Endothelial cell of umbilical vein (primary cell): ENCODE results near the gene FAM13B. TPM values are rescaled to one million over a fixed set of nuclear protein-coding genes. Genes with fewer than 3 reads are reported as not detected.

Experiments used
- BruUV-seq: library from RNA; stranded (reverse); fragments of 400-500 nt; replicated peaks from 2 replicates; lab custom pipeline; 2021; lab: Mats Ljungman, UMichigan
- CTCF ChIA-PET: fragments of 300-600, 350-600 bp; sonication (Branson Sonifier 250); formaldehyde crosslinking; loops from one replicate; lab custom pipeline; 2021; ENCODE audit warnings: antibody characterized with exemption, inconsistent platforms; lab: Charles Lee
- POLR2A ChIA-PET: fragments of 300-600, 350-600 bp; sonication (Branson Sonifier 250); formaldehyde crosslinking; loops from one replicate; lab custom pipeline; 2021; ENCODE audit warnings: antibody characterized with exemption, inconsistent platforms; lab: Charles Lee
- DNase-seq: peaks from one replicate; pipeline ENCODE4 v3.0.0-alpha.2; 2011; ENCODE audit warnings: low read depth, low spot score
- FAIRE-seq: peaks from 2 replicates; lab custom pipeline; 2011; peaks lifted over from hg19 to GRCh38; lab: Jason Lieb, UNC
- H2AFZ ChIP-seq: 2 replicates; pipeline ENCODE4 v1.6.0; 2012; ENCODE audit warnings: low read depth, low read length, control low read depth, inconsistent platforms
- H3K27ac ChIP-seq: 2 replicates; pipeline ENCODE4 v1.5.1; 2011; ENCODE audit warnings: low read depth, mild to moderate bottlenecking, control low read depth, low read length, moderate library complexity; ENCODE audit not compliant: insufficient read depth
- H3K27me3 ChIP-seq, 2 experiments: 2 replicates each; pipeline versions ENCODE4 v1.6.0 to v1.6.1; 2011; ENCODE audit warnings: low read length in 2 of 2, mixed read lengths in 1 of 2; ENCODE audit not compliant: control insufficient read depth in 2 of 2, insufficient read depth in 2 of 2
- H3K36me3 ChIP-seq, 2 experiments: 2 replicates in 1 of 2; 3 replicates in 1 of 2; pipeline ENCODE4 v1.5.1; 2011; ENCODE audit warnings: low read length in 2 of 2, mild to moderate bottlenecking in 1 of 2, moderate library complexity in 1 of 2; ENCODE audit not compliant: control insufficient read depth in 2 of 2, insufficient read depth in 2 of 2; ENCODE audit errors: extremely low read depth in 1 of 2
- H3K4me1 ChIP-seq: 3 replicates; pipeline ENCODE4 v1.5.1; 2011; ENCODE audit warnings: mild to moderate bottlenecking, low read length; ENCODE audit not compliant: control insufficient read depth, insufficient read depth; ENCODE audit errors: extremely low read depth
- H3K4me2 ChIP-seq: 2 replicates; pipeline ENCODE4 v1.6.1; 2011; ENCODE audit warnings: low read length, control low read depth, mixed read lengths; ENCODE audit not compliant: insufficient read depth
- H3K4me3 ChIP-seq, 3 experiments: fragments of 200-600 bp in 1 of 3; sonication (generic), shearing (Covaris generic) in 1 of 3; replicated peaks in 1 of 3; 2 replicates each; pipeline ENCODE4 v1.5.1; 2011 to 2016; ENCODE audit warnings: control low read depth in 3 of 3, low read length in 3 of 3, mild to moderate bottlenecking in 2 of 3, inconsistent platforms in 1 of 3, low read depth in 1 of 3, moderate library complexity in 1 of 3; ENCODE audit not compliant: insufficient read depth in 1 of 3
- H3K79me2 ChIP-seq: 2 replicates; pipeline ENCODE4 v1.6.0; 2012; ENCODE audit warnings: low read length, inconsistent platforms; ENCODE audit not compliant: control insufficient read depth, insufficient read depth
- H3K9ac ChIP-seq: replicated peaks from 2 replicates; pipeline ENCODE3; 2011; ENCODE audit warnings: low read length, control low read depth; ENCODE audit not compliant: insufficient read depth; ENCODE audit errors: extremely low read depth
- H3K9me1 ChIP-seq: replicated peaks from 3 replicates; pipeline ENCODE4 v1.6.0; 2011; ENCODE audit warnings: mild to moderate bottlenecking, low read length; ENCODE audit not compliant: control insufficient read depth, insufficient read depth; ENCODE audit errors: extremely low read depth
- H3K9me3 ChIP-seq: replicated peaks from 2 replicates; pipeline ENCODE4 v1.5.1; 2012; ENCODE audit warnings: low read length, inconsistent platforms; ENCODE audit not compliant: control insufficient read depth, insufficient read depth
- H4K20me1 ChIP-seq: replicated peaks from 2 replicates; pipeline ENCODE3; 2011; ENCODE audit warnings: mild to moderate bottlenecking, low read length; ENCODE audit not compliant: control insufficient read depth, insufficient read depth; ENCODE audit errors: extremely low read depth
- EZH2 ChIP-seq: IDR thresholded peaks from 2 replicates; pipeline ENCODE4 v1.6.1; 2012; ENCODE audit warnings: borderline replicate concordance, low read depth, mild to moderate bottlenecking, moderate library complexity, low read length, inconsistent platforms; ENCODE audit not compliant: severe bottlenecking
- GATA2 ChIP-seq: IDR thresholded peaks from 2 replicates; pipeline ENCODE4 v1.7.0; 2011; ENCODE audit warnings: low read depth, mild to moderate bottlenecking, moderate library complexity, mixed read lengths, low read length; ENCODE audit not compliant: insufficient read length, insufficient read depth
- dilution Hi-C: fragments of 300-500 bp; cut with MboI; formaldehyde crosslinking; loops from one replicate; pipeline ENCODE4 v1.15.0; 2019; ENCODE audit warnings: low sequenced_read_pairs; ENCODE audit not compliant: extremely low pct_ligation_motif_present
- intact Hi-C: fragments of 100-400 bp; cut with micrococcal nuclease; formaldehyde crosslinking; loops from one replicate; pipeline ENCODE4 v1.10.0; 2022
- polyA plus RNA-seq, 4 experiments: library from polyadenylated mRNA; depleted of rRNA in 3 of 4; stranded (reverse) in 3 of 4; unstranded in 1 of 4; fragments of >200 nt; gene quantifications; 2 replicates each; pipeline versions ENCODE4 v1.2.1 to v1.2.3, GENCODE V29; 2011 to 2012; ENCODE audit warnings: missing spikeins in 1 of 4
- total RNA-seq: library from RNA; stranded (reverse); gene quantifications from 2 replicates; pipeline ENCODE4 v1.2.3, GENCODE V29; 2021

The FAM13B gene
- total and polyA plus RNA-seq, 2 donors (not counting 3 experiments of a cell fraction or from before 2014, with no cell fraction given), result 8.7 to 25.4 TPM

DNA sequence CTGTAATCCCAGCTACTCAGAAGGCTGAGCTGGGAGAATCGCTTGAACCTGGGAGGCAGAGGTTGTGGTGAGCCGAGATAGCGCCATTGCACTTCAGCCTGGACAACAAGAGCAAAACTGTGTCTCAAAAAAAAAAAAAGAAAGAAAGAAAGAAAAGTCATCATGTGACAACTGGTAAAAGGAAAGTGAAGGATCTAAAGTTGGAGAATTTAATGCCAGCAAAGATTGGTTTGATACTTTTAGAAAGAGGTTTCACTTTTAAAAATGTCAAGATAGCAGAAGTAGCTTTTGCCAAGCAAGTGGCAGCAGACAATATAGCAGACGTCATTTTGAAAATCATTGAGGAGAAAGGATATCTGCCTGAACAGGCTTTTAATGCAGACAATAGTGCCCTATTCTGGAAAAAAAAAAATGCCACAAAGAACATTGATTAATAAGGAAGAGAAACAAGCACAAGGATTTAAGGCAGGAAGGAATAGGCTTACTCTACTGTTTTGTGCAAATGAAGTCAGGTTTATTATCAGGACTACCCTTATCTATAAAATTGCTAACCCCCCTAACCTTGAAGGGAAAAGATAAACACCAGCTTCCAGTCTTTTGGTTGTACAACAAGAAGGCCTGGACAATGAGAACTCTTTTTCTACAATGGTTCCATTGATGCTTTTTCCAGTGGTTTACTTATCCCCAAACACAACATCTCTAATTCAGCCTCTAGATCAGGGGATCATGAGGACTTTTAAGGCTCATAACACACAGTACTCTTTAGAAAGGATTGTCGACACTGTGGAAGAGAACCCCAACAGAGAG is 131.7 kb downstream of the FAM13B start:
- no peaks in the 10 kb centered on the region for H3K79me2 ChIP-seq
- H3K9me1 ChIP-seq, result no peaks in the 10 kb centered on the region
- peak; percentile 26 for DNase-seq
- dilution Hi-C loops (no loop called here), intact Hi-C loops (no loop called here)
- CTCF ChIA-PET, result interaction anchor here (1.0 to 1.2 kb wide), 2 partner anchors 33 to 122 kb away, joined by 3 to 4 read pairs; no protein-coding TSS in a partner anchor
- POLR2A ChIA-PET, result no interaction called here
- no peaks in the 10 kb centered on the region for H3K27me3 ChIP-seq
- BruUV-seq, result no TSS peak
- H3K4me2 ChIP-seq, result no peak overlapping the region
- no peaks in the 10 kb centered on the region for H3K9me3 ChIP-seq
- no peak for FAIRE-seq
- H3K4me3 ChIP-seq, result no peak overlapping the region
- no peak overlapping the region for H3K27ac ChIP-seq
- H4K20me1 ChIP-seq, result no peaks in the 10 kb centered on the region
- peaks cover 10% of the 10 kb centered on the region for H3K4me1 ChIP-seq
- H2AFZ ChIP-seq, result no peak overlapping the region
- H3K36me3 ChIP-seq, result no peaks in the 10 kb centered on the region
- TF ChIP-seq EZH2, result no peak
- H3K9ac ChIP-seq, result no peak overlapping the region

DNA sequence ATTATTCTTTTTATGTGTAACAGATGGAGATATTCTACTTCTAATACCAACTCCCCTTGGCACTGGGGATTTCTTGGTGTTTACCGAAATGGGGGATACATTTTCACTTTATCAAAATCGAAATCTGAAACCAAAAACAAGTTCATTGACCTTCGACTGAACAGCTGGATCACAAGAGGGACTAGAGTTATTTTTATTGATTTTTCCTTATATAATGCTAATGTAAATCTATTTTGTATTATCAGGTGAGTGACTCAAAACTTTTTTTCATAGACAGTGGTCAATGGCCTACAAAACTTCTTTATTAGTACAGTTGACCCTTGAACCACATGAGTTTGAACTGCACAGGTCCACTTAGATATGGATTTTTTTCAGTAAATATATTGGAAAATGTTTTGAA is 133.4 kb downstream of the FAM13B start:
- Histone ChIP-seq H3K9me1 (no peaks in the 10 kb centered on the region), H2AFZ (no peak overlapping the region), H3K36me3 (no peaks in the 10 kb centered on the region), H3K79me2 (no peaks in the 10 kb centered on the region), H3K4me3 (no peak overlapping the region), H3K27ac (no peak overlapping the region), H3K4me2 (no peak overlapping the region), H3K27me3 (no peaks in the 10 kb centered on the region), H4K20me1 (no peaks in the 10 kb centered on the region), H3K4me1 (peaks cover 24% of the 10 kb centered on the region), H3K9me3 (no peaks in the 10 kb centered on the region), H3K9ac (no peak overlapping the region)
- no peak for FAIRE-seq
- no peak for DNase-seq
- intact Hi-C loops, result no loop called here
- dilution Hi-C loops, result no loop called here
- no TSS peak for BruUV-seq
- ChIA-PET CTCF (no interaction called here), POLR2A (interaction anchor here (1.3 kb wide), 1 partner anchor 11 kb away, joined by 3 read pairs; the partner anchor contains the start of gene PKD2L2)
- no peak for TF ChIP-seq GATA2
